NCI-H510A (cell line): ENCODE results near the gene ASIC2.

Experiments used
- DNase-seq: peaks from one replicate; lab custom pipeline; 2025; lab: John Stamatoyannopoulos, UW

The ASIC2 gene

DNA sequence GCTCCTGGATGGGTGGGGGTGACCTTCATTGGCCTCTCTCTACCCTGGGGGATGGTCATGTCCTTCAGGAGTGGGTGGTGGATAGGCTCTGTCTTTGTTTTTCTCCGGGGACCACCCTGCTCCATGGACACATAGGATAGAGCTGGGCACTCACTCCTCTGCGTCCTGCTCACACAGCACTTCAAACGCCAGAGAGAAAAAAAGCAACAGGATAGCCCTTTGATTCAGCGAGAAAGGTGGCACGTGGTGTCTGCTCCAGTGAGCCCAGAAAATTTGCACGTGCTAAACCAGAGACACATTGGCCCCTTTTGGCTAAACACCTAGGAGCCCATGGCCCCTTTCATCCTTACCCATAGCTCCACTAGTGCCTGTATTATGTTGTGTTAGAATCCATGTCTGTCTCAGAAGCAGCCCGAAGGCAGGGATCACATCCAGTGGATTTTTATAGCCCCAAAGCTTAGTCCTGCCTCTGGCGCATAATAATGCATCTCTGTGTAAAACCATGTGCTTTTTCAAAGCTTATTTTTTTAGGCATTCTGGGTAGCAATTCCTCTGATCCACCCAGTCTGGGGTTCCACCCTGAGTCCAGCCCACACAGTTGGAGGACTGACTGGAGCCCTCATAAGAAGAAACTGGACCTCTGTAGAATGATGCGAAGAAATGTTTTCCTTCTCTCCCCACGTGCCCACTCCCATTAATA lies 90.1 kb downstream of the ASIC2 start:
- no peak for DNase-seq

DNA sequence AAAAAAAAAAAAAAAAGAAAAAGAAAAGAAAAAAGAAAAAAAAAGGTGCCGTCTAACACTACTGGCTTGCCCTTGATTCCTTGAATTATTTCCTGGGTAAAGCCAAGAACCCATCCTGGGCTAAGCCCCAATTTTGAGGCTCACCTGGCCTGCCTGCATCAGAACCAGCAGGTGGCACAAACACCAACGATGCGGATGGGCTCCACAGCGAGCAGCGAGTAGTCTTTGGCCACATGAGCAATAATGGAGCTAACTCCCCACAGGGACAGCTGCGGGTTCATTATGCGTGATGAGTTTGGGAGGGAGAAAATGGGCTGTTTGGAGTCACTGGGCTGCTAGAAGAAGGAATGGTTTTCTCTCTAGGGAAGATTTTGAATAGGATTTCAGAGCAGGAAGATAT lies 91.1 kb downstream of the ASIC2 start:
- DNase-seq: no peak

DNA sequence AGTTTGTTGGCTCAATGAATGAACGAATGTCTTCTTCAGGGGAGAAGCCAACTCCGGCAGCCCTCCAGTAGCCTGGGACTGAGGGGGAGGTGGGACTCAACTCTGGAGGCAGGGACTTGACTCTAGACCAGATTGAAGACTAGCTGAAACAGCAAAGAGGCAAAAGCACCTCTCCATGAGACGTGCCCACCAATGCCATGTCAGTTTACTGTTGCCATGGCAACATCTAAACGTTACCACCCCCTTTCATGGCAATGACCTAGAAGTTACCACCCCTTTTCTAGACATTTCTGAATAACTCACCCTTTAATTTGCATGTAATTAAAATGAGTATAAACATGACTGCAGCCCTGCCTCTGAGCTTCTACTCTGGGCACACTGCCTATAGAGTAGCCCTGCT lies 91.8 kb downstream of the ASIC2 start:
- DNase-seq: no peak

DNA sequence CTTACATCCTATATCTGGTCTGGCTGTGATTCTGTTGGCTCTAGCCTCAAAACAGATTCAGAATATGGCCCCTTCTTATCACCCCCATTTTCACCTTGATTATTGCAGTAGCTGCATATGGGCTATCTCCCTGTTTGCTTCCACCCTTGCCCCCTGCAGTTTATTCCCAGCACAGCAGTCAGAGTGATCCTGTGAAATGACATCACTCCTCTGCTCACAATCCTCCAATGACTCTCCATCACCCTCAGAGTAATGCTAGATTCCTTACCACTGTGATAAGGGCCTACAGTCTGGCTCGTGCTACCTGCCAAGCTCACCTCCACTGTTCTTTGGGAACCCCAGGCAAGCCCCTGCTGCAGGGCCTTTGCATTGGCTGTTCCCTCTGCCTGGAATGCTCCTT lies 92.5 kb downstream of the ASIC2 start:
- no peak for DNase-seq

DNA sequence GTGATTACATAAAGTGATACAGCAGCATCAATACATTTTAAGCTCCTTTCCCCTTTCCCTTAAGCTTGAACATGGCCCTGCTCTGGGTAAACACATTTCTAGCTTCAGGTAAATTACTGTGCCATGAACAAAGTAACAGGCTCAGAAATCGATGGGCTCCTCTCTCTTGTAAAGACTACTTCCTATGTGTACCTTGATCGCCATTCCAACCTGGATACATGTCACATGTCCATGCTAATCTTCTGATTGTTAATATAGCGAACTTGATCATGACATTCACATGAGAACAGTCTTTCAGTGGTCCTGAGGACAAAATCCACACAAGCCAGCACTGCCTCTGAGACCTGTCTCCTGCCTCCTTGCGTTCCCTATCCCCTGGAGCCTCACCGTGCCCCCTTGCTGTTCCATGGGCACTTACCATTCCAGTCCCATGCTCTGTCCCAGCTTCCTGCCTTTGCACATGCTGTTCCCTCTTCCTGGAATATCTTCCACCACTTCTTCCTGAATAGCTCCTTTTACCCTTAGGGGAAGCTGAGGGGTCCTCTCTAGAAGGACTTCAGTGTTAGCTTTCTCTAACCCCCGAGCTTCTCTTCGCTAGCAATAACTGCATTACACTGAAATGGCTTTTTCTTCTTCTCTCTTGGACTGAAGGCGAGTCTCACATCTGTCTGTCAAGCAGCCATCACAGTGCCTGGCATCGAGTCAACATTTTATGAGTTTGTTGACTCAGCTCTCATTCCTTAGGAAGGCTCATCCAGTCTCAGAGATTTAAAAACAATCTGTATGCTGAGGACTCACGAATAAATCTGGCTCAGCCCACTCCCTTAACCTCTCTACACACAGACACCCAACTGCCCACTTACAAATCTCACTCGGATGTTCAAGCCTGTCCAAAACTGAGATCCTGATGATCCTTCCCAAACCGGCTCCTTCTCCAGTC lies 93.3 kb downstream of the ASIC2 start:
- no peak for DNase-seq

DNA sequence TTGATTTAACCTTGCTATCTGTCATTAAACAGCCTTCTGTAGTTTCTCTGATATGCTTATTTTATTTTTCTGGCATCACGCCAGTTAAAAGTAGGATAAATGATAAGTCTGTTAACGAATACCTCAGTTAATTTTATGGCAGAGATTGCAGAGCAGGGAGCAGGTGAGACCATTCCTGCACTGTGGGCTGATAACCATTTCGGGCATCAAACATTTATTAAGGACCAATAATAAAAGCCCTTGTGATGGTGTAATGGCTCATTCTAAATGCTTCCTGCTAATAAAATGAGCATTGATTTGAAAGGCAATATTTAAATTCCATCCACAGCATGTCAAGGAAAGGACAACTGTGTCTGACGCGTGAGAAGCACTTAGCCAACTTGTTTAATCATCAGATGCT lies 94.1 kb downstream of the ASIC2 start:
- no peak for DNase-seq

DNA sequence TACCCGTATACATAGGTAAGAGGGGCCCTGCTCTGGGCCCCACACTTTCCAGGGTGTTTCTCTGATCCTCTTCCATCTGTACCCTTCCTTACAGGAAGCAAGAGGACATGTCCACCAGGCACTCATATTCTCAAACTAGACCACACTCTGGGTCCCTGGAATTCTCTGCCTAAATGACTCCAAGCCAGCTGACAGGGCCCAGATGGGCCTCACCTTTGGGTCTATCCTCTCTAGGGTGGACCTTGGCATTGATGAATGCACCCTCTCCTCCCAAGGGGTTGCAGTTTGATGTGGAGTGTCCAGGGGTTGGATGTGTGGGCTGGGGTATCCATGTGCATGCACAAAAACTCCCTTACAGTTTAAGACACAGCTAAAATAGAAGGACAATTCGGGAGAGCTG lies 95.8 kb downstream of the ASIC2 start:
- no peak for DNase-seq

DNA sequence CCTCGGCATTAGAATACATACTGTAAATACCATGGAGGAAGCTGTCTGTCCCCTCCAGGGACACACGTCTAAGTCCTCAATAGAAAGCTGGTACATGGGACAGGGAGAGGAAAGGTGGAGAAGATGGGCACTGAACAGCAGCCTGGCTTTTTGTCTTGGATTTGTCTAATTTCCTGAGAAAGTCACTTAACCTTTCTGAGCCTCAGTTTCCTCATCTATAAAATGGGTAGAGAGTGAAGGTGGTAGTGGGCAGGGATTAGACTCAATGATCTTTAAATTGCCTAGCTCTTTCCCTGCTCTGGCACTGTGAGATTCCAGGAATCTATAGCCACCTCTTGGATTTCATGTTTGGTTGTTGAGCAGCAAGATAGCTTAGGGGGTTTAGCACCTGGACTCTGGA lies 96.2 kb downstream of the ASIC2 start:
- no peak for DNase-seq

DNA sequence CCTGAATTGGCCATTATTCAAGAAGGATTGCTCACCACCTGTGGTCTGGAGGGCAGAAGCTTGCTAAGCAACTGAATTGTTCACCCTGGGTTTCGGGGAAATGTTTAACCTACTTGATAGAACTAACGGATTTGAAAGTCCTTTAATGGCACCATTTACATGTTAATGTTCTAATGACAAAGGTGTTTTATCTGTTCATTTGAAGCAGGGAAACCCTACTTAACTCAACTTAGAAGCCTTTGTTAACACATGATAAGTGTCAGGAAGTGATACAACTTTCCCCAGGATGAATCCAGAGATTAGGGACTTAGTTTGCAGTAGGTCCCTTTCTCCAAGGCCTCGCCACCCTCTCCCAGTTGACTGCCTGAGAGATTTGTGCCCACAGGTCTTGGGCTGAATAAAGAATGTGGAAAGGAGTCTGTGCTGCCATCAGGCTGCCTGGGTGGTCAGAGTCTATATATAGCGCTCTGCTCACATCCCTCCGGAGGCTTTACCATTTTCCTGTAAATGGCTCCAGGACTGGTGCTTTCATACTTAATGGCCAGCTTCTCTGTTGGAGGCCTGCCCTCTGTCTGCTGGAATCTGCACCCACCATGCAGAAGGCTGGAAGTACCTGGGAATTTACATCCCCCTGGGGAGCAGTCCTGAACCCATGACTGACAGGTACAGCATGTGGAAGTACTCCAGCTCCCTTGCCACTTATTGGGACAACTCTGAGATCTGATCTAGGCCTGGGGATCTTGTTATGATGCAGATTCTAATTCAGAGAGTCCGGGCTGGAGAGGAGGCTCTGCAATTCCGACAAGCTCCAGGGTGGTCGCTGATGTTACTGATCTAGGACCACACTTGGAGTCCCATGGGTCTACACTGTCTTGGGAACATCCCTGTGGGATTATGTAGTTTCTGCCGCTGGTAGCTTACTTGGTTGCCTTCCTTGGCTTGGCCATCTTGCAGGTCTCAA lies 99.9 kb downstream of the ASIC2 start:
- no peak for DNase-seq

DNA sequence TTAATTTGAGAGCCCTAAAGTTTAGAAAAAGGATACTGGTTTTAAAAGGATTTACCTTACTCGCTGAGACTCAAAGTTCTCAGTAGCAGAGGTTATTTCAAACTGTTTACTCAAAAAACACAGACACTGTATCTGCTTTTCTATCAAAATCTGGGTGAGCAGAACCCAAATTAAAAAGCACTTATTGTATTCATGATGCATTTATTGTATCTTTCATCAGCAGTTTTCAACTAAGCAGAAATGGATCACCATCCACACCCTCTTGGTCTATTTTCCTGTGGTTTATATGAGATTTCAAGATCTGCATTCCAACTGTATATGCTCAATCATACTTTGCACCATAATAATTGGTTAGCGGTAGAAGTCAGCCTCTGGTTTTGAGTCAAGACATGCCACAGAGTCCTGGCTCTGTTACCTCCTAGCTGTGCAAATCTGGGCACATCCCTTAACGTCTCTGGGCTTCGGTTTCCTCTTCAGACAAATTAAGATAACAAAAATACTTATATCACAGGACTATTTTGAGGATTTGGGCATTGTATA lies 109.5 kb downstream of the ASIC2 start:
- DNase-seq: no peak

DNA sequence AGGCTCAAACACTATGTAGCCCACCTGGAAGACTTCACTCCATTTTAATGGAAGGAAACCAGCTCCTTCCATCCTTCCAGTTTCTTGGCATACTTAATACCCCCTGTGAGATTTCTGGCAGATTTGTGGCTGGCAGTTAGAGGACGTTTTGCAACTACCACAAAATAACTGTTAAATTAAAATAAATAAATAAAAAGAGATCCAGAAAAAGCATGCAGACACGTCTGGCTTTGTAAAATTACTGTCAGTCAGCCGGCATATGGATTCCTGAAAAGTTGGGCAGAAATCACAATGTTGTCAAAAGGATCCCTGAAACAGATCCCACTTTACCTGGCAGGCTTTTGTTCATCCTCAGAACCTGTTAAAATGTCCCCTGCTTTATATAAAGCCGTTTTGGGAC lies 113.9 kb downstream of the ASIC2 start:
- DNase-seq: no peak

DNA sequence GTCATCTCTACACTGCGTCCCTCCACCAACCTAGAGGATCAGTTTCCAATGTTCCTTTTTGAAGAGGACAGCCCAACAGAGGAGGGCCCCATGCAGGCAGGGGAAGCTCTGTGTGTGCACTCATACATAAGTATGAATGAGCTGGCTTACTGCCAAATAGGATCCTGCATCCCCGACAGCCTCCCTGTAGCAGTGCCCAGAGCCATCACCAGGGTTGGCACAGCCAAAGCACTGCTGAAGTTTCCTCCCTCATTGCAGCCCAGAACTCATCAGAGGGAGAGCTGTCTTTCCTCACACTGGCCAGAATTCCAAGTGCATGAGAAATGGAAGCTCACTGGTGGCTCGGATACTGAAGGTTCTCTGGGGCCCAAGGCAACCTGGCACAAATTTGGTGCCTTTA lies 114.4 kb downstream of the ASIC2 start:
- no peak for DNase-seq

DNA sequence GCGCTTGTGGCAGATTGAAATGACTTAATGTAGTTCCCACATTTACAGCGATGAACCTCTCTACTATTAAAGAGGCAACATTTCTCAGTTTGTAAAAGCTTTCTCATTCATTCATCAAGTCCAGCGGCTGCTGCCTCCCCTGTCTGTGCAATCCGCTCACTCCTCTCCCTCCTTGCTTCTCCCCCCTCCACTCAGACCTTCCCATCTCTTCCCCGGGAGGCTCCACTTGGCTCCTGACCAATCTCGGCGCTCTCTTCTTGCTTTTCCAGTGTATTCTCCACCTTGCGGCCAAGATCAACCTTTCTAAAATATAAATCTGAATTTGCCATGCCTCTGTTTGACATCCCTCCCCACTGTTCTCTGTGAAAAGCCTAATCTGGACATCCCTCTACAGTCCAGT lies 117.5 kb downstream of the ASIC2 start:
- no peak for DNase-seq

DNA sequence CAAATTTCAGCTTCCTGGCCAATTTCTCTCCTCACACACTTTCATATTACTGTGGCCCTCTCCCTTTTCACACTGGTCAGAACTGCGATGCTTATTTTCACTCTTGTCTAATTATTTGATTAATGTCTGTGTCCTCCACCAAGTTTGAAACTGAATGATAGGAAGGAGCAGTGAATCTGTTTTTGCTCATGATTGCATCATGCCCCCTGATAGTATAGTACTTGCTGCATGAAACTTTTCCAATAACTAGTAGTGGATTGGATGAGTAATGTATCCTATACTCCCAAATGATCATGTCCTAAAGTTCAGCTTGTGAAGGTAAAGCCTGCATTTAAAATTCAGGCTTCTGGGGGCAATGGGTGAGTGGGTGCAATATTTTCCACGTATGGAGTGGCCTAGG lies 121.2 kb downstream of the ASIC2 start:
- DNase-seq: no peak

DNA sequence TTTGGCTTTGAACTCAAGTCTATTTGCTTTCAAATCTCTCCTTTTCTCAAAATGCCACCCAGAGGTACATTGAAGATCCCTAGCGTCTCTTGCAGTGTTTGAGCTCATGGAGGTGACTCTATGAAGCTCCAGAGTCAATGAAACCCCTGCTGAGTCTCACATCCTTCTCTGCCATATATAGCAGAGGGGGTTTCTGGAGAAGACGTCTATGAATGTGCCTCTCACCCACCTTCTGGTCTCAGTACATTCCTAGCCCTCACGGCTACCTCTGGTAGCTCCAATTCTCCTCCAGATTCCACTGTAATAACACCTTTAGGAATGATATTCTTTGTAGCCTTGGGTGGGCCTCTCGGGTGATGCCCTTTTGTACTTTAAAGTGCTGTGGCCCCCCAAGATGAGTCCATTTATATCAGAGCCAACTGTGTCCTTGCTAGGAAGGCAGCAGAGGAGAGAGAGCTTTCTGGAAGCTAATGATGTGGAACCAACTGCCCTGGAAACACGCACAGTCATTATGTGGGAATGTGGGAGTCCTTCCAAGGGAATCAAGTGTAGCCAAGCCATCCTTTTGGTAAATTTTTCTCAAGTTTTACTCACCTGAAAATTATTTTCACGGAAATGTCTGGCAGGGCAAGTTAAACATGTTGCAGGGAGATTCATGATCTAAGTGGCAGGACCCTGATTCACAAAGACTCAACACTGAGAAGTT lies 123.4 kb downstream of the ASIC2 start:
- DNase-seq: no peak

DNA sequence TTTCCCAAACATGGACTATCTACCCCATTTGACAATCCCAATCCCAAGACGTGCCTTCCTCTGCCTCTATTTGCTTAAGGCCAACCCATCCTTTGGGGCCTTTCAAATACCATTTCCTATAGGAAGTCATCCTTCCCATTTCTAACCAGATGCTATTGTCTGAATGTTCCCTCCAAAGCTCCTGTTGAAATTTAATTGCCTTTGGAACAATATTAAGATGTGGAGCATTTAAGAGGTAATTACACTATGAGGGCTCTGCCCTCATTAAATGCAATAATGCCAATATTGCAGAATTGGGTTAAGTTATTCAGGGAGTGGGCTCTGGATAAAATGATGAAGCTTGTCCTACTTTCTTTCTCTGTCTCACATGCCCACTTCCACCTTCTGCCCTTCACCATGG lies 125.4 kb downstream of the ASIC2 start:
- no peak for DNase-seq

DNA sequence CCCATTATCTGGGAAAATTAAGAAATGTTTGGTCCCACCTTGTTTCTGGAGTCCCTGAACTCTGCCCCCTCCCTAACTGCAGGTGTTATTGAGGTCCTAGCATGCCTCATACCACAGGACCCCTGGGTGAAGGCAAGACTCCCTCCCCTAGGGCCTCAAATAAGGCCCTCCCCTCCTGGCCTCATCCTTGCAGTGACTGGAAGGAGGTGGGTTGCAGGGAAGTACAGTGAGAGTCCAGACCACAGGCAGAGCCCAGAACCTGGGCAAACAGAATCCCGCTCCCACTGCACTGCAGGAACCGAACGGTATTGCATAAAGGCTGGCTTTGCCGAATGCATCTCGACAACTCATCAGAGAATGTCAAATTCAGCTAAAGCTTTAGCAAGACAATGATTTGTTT lies 126.6 kb downstream of the ASIC2 start:
- no peak for DNase-seq

DNA sequence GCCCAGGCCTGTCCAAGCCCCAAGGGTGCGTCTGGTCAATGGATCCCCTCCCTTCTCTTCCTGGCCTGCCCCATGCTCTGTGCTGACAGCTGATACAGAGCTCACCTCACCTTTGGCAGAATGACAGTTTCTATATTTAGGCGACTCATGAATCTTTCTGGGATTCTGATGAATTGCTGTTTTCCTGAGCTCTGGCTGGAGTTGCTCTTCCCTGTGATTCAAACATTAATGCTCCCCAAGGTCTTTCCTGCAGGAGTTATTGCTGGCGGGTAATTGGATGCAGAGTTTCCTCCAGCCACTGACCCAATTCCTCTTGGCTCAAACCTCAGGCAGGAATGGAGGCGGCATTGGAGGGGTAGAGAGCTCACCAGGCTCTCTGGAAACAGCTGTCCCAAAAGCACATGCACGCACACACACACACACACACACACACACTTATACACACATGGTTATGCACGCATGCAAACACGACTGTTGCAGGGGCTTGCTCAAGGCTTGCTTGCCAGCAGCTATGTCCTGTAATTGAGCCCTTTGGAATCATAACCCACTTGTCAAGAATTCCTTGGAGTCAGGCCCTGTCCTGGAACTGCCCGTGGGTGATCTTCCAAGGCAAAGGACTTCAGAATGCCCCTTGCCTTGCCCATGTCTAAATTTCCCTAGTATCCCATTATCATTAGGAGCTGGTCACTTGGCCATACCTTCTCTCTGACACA lies 128.8 kb downstream of the ASIC2 start:
- no peak for DNase-seq

DNA sequence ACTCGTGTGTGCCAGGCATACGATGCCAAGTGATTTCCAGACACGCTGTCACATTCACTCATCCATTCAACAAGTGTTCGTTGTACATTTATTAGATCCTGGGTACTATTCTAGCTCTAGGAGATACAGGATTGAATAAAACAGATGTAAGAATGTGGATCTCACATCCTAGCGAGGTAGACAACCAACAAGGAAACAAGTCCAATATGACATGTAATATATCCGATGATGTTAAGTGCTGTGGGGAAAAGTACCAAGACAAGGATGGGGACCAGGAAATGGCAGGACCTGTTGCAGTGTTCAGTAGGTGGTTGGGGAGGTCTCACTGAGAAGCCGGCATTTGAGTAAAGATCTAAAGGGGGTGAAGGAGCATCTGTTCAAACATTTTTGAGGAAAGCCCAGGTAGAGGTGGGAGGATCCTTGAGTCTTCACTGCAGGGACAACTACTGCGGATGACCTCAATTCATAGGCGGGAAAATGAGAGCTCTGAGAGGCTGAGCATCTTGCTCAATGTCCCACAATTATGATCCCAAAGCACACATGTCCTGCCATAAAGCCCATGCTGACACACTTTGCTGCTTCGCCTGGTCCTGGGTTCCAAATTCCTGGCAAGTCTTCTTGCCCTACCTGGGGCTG lies 129.4 kb downstream of the ASIC2 start:
- no peak for DNase-seq

DNA sequence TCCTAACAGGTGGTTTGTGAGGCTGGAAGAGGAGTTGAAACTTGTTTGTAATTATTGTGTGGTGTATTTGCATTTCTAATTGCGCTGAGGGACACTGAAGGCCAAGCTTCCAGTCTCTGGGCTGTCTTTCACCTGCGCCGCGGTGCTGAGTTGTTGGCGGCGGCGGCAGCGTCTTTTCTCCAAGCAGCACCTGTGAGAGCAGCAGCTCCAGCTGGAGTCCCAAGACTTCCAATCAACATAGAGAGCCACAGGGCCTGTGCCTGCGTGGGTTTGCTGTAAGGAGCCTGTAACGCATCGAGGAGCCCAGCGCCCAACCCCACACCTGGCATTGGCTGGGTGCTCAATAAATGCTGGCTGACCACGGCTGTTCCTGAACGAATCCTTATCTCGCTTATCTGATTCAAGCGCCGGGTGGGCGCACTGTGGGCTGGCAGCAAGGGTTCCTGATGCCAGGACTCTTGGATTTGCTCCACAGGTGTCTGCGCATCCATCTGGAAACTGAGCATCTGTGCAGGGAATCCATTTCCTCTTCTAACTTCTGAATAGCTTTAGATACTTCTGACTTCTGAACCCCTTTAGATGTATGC lies 138.1 kb downstream of the ASIC2 start:
- no peak for DNase-seq
